BJ (cell line): ENCODE data around the gene OPCML. TPM values are rescaled to one million over a fixed set of nuclear protein-coding genes. Genes with fewer than 3 reads are reported as not detected.

Source experiments
- CTCF ChIA-PET: fragments of 350-600 bp; formaldehyde crosslinking; extraction: SDS; loops from one replicate; lab custom pipeline; 2021; ENCODE audit warnings: antibody characterized with exemption, inconsistent platforms; lab: Yijun Ruan, JAX
- POLR2A ChIA-PET: fragments of 300-600 bp; sonication (Branson Sonifier 250); formaldehyde crosslinking; extraction: SDS; loops from one replicate; lab custom pipeline; 2021; ENCODE audit warnings: antibody characterized with exemption; lab: Charles Lee
- DNase-seq: peaks from one replicate; pipeline ENCODE4 v3.0.0-alpha.2; 2011; ENCODE audit warnings: low read depth
- H3K27me3 ChIP-seq: 2 replicates; pipeline ENCODE4 v1.6.0; 2011; ENCODE audit warnings: low read length; ENCODE audit not compliant: control insufficient read depth, insufficient read depth
- H3K36me3 ChIP-seq: 2 replicates; pipeline ENCODE4 v1.5.1; 2011; ENCODE audit warnings: low read length; ENCODE audit not compliant: control insufficient read depth, insufficient read depth
- H3K4me3 ChIP-seq: 2 replicates; pipeline ENCODE4 v1.5.1; 2011; ENCODE audit warnings: low read depth, mild to moderate bottlenecking, control low read depth, low read length
- polyA plus RNA-seq: library from polyadenylated mRNA; depleted of rRNA; stranded (reverse); fragments of >200 nt; gene quantifications from 2 replicates; pipeline ENCODE4 v1.2.3, GENCODE V29; 2011
- TF ChIP-seq, protein P1 (sequence below): IDR thresholded peaks from 2 replicates; pipeline ENCODE4 v1.5.1; 2011; ENCODE audit warnings: low read depth, mild to moderate bottlenecking, control low read depth, inconsistent platforms, low read length, moderate library complexity; ENCODE audit not compliant: insufficient read depth

OPCML gene
- polyA plus RNA-seq, 1 experiment: 2.0 TPM

DNA sequence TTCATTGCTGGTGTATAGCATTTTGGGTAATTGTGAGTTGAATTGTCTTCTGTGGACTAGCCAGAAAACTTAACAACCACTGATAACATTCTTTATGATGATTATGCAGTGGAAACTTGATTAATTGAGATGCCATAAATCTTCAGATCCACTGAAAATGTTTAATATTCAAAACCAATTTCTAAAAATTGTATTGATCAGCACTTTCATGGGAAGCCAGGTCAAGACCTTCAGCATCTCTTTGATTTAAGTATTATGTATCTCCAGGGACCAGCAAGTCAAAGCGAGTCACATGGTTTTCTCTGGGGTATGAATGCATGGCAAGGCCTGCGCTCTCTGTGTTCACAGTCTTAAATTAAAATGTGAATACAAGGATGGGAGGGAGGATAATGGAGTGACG lies 596.9 kb downstream of the OPCML start:
- Histone ChIP-seq H3K27me3 (no peaks in the 10 kb centered on the region), H3K4me3 (no peak overlapping the region), H3K36me3 (no peaks in the 10 kb centered on the region)
- no peak for DNase-seq
- ChIA-PET CTCF (no interaction called here), POLR2A (no interaction called here)
- TF ChIP-seq, protein P1, sequence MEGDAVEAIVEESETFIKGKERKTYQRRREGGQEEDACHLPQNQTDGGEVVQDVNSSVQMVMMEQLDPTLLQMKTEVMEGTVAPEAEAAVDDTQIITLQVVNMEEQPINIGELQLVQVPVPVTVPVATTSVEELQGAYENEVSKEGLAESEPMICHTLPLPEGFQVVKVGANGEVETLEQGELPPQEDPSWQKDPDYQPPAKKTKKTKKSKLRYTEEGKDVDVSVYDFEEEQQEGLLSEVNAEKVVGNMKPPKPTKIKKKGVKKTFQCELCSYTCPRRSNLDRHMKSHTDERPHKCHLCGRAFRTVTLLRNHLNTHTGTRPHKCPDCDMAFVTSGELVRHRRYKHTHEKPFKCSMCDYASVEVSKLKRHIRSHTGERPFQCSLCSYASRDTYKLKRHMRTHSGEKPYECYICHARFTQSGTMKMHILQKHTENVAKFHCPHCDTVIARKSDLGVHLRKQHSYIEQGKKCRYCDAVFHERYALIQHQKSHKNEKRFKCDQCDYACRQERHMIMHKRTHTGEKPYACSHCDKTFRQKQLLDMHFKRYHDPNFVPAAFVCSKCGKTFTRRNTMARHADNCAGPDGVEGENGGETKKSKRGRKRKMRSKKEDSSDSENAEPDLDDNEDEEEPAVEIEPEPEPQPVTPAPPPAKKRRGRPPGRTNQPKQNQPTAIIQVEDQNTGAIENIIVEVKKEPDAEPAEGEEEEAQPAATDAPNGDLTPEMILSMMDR: no peak

- no peak for DNase-seq
- ChIA-PET POLR2A (no interaction called here), CTCF (no interaction called here)
- H3K4me3 ChIP-seq: no peak overlapping the region
- TF ChIP-seq, protein P1: no peak
- no peaks in the 10 kb centered on the region for H3K36me3 ChIP-seq
- H3K27me3 ChIP-seq: no peaks in the 10 kb centered on the region
Measured at GRCh38 chr11:132933703-132934102, 598.6 kb downstream of the OPCML start.

DNA sequence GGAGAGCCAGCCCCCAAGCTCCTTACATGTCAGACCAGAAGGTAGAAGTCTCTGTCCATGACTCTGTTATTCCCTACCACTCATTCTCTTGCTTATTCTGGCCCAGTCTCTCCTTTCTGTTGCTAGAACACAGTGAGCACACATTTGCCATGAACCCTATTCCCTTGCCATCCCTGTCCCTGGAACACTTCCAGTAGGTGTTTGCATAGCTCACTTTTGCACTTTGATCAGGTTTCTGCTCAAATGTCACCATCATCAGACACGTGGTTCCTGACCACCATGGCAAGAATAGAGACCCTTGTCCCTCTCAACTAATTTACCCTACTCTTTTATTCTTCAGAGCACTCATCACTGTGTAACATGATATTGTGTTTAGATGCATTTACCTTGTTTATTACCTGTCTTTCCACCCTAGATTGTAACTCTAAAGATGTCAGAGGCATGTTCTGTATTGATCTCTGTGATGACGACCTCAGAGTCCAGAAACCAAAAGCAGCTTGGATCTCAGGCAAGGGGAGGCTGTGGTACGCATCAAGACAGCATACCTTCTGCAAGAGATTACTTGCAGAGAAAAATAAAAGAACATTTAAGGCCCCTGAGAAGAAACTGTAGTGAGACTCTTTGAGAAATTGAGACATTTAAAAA lies 606.4 kb downstream of the OPCML start:
- POLR2A ChIA-PET: no interaction called here
- TF ChIP-seq, protein P1: no peak
- H3K27me3 ChIP-seq: no peaks in the 10 kb centered on the region
- no peaks in the 10 kb centered on the region for H3K36me3 ChIP-seq
- no peak overlapping the region for H3K4me3 ChIP-seq
- CTCF ChIA-PET: interaction anchor here (1.0 kb wide), 1 partner anchor 11 kb away, joined by 3 read pairs; no protein-coding TSS in a partner anchor
- no peak for DNase-seq

DNA sequence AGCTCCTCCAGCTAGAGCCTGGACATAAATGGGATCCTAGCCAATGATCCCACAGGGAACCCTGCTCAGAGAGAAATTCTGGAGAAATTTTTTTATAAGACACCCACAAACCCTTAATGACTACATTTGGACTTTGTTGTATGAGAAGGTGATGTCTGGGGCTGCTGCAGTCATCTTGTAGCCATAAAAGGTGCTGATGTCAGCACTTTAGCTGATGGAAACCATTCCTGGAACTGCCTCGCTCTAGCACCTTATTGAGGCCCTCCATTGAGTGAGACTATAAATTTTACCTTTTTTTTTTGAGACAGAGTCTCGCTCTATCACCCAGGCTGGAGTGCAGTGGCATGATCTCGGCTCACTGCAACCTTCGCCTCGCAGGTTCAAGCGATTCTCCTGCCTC lies 610.7 kb downstream of the OPCML start:
- H3K36me3 ChIP-seq: no peaks in the 10 kb centered on the region
- no peak overlapping the region for H3K4me3 ChIP-seq
- ChIA-PET POLR2A (no interaction called here), CTCF (no interaction called here)
- no peak for DNase-seq
- TF ChIP-seq, protein P1: no peak
- no peaks in the 10 kb centered on the region for H3K27me3 ChIP-seq

GRCh38 chr11:132920451-132921096 lies 611.7 kb downstream of the OPCML start:
- ChIA-PET POLR2A (no interaction called here), CTCF (no interaction called here)
- H3K36me3 ChIP-seq: no peaks in the 10 kb centered on the region
- TF ChIP-seq, protein P1: no peak
- H3K27me3 ChIP-seq: no peaks in the 10 kb centered on the region
- no peak for DNase-seq
- no peak overlapping the region for H3K4me3 ChIP-seq
